ENCODE results near the gene SFMBT1. TPM values are rescaled to one million over a fixed set of nuclear protein-coding genes. Genes with fewer than 3 reads are reported as not detected.

SFMBT1 gene
- polyA plus RNA-seq, 1 of the 3 experiments (the other 2 are of a cell fraction), result 0.72 TPM

DNA sequence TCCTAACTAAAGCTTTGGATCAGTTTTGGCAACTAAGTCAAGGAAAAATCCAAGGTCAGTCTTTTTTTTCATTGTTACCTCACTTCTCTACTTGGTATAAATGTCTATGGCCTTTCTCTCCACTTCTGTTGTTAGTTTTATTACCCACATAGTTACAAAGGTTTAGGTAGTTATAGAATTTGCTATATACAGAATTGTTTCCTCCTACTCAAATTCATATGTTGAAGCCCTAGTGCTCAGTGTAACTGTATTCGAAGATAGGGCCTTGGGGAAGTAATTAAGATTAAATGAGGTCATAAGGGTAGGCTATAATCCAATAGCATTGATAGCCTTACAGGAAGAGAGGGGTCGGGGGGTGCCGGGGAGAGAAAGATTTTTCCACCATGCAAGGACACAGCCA lies 128.8 kb downstream of the SFMBT1 start:
- ChIA-PET CTCF (interaction anchor here (1.7 kb wide), 1 partner anchor 10 kb away, joined by 5 read pairs; no protein-coding TSS in a partner anchor), POLR2A (no interaction called here)
- H3K9me3 ChIP-seq, result no peaks in the 10 kb centered on the region
- H3K9me2 ChIP-seq, result no peaks in the 10 kb centered on the region
- no peak overlapping the region for H3K4me3 ChIP-seq (ENCODE audit: low read depth in 2 of 2, low read length in 1 of 2)
- H3K27me3 ChIP-seq (ENCODE audit: insufficient read depth), result no peaks in the 10 kb centered on the region
- no peak overlapping the region for H3K4me2 ChIP-seq
- H3K79me2 ChIP-seq (ENCODE audit: insufficient read depth), result no peaks in the 10 kb centered on the region
- no peak for DNase-seq
- TF ChIP-seq ELF1 (IDR thresholded peaks at IDR 0.05), result no peak
- no peak for TF ChIP-seq NFIC (IDR thresholded peaks at IDR 0.05; ENCODE audit: borderline replicate concordance)
- TF ChIP-seq, protein P1, sequence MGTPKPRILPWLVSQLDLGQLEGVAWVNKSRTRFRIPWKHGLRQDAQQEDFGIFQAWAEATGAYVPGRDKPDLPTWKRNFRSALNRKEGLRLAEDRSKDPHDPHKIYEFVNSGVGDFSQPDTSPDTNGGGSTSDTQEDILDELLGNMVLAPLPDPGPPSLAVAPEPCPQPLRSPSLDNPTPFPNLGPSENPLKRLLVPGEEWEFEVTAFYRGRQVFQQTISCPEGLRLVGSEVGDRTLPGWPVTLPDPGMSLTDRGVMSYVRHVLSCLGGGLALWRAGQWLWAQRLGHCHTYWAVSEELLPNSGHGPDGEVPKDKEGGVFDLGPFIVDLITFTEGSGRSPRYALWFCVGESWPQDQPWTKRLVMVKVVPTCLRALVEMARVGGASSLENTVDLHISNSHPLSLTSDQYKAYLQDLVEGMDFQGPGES (IDR thresholded peaks at IDR 0.05; ENCODE audit: low read depth, low read length), result no peak
- TF ChIP-seq FOXJ3 (CRISPR knock-in tag; IDR thresholded peaks at IDR 0.05), result no peak
- TF ChIP-seq, protein P2, sequence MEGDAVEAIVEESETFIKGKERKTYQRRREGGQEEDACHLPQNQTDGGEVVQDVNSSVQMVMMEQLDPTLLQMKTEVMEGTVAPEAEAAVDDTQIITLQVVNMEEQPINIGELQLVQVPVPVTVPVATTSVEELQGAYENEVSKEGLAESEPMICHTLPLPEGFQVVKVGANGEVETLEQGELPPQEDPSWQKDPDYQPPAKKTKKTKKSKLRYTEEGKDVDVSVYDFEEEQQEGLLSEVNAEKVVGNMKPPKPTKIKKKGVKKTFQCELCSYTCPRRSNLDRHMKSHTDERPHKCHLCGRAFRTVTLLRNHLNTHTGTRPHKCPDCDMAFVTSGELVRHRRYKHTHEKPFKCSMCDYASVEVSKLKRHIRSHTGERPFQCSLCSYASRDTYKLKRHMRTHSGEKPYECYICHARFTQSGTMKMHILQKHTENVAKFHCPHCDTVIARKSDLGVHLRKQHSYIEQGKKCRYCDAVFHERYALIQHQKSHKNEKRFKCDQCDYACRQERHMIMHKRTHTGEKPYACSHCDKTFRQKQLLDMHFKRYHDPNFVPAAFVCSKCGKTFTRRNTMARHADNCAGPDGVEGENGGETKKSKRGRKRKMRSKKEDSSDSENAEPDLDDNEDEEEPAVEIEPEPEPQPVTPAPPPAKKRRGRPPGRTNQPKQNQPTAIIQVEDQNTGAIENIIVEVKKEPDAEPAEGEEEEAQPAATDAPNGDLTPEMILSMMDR (IDR thresholded peaks at IDR 0.05), result no peak
- TF ChIP-seq FOSL2 (IDR thresholded peaks at IDR 0.05; ENCODE audit: borderline replicate concordance, low read depth), result no peak
- TF ChIP-seq NRF1 (IDR thresholded peaks at IDR 0.05; ENCODE audit: low read depth, low read length), result no peak
- no peak for TF ChIP-seq EZH2phosphoT487 (IDR thresholded peaks at IDR 0.05; ENCODE audit: borderline replicate concordance, low read depth)
- TF ChIP-seq, protein P3, sequence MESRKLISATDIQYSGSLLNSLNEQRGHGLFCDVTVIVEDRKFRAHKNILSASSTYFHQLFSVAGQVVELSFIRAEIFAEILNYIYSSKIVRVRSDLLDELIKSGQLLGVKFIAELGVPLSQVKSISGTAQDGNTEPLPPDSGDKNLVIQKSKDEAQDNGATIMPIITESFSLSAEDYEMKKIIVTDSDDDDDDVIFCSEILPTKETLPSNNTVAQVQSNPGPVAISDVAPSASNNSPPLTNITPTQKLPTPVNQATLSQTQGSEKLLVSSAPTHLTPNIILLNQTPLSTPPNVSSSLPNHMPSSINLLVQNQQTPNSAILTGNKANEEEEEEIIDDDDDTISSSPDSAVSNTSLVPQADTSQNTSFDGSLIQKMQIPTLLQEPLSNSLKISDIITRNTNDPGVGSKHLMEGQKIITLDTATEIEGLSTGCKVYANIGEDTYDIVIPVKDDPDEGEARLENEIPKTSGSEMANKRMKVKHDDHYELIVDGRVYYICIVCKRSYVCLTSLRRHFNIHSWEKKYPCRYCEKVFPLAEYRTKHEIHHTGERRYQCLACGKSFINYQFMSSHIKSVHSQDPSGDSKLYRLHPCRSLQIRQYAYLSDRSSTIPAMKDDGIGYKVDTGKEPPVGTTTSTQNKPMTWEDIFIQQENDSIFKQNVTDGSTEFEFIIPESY (IDR thresholded peaks at IDR 0.05; ENCODE audit: borderline replicate concordance, low read depth), result no peak
- TF ChIP-seq, protein P4, sequence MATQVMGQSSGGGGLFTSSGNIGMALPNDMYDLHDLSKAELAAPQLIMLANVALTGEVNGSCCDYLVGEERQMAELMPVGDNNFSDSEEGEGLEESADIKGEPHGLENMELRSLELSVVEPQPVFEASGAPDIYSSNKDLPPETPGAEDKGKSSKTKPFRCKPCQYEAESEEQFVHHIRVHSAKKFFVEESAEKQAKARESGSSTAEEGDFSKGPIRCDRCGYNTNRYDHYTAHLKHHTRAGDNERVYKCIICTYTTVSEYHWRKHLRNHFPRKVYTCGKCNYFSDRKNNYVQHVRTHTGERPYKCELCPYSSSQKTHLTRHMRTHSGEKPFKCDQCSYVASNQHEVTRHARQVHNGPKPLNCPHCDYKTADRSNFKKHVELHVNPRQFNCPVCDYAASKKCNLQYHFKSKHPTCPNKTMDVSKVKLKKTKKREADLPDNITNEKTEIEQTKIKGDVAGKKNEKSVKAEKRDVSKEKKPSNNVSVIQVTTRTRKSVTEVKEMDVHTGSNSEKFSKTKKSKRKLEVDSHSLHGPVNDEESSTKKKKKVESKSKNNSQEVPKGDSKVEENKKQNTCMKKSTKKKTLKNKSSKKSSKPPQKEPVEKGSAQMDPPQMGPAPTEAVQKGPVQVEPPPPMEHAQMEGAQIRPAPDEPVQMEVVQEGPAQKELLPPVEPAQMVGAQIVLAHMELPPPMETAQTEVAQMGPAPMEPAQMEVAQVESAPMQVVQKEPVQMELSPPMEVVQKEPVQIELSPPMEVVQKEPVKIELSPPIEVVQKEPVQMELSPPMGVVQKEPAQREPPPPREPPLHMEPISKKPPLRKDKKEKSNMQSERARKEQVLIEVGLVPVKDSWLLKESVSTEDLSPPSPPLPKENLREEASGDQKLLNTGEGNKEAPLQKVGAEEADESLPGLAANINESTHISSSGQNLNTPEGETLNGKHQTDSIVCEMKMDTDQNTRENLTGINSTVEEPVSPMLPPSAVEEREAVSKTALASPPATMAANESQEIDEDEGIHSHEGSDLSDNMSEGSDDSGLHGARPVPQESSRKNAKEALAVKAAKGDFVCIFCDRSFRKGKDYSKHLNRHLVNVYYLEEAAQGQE (IDR thresholded peaks at IDR 0.05; ENCODE audit: low read depth, low read length), result no peak
- TF ChIP-seq RXRA (IDR thresholded peaks at IDR 0.05; ENCODE audit: borderline replicate concordance, low read depth), result no peak
- no peak for TF ChIP-seq TAF1 (IDR thresholded peaks at IDR 0.05; ENCODE audit: borderline replicate concordance, low read depth, low read length)
- TF ChIP-seq EP300 (IDR thresholded peaks at IDR 0.05; ENCODE audit: borderline replicate concordance in 1 of 2, low read depth in 1 of 2, low read length in 1 of 2), result no peak
- TF ChIP-seq FOXM1 (IDR thresholded peaks at IDR 0.05; ENCODE audit: low read depth), result no peak
- no peak for TF ChIP-seq TCF12 (IDR thresholded peaks at IDR 0.05)
- TF ChIP-seq, protein P5, sequence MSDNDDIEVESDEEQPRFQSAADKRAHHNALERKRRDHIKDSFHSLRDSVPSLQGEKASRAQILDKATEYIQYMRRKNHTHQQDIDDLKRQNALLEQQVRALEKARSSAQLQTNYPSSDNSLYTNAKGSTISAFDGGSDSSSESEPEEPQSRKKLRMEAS (IDR thresholded peaks at IDR 0.05; ENCODE audit: low read depth), result no peak
- no peak overlapping the region for H3K27ac ChIP-seq (ENCODE audit: low read depth in 2 of 2, low read length in 1 of 2)
- no peak overlapping the region for H3K9ac ChIP-seq
- no peaks in the 10 kb centered on the region for H3K36me3 ChIP-seq (replicated peaks in 1 of 2; ENCODE audit: control insufficient read depth in 1 of 2, insufficient read depth in 2 of 2, low read length in 1 of 2)
- no peak overlapping the region for H2AFZ ChIP-seq (ENCODE audit: low read depth)
- peaks cover 0 to 10% of the 10 kb centered on the region in 2 experiments; a peak in 2 of 4 replicates for H3K4me1 ChIP-seq (ENCODE audit: control insufficient read depth in 1 of 2, insufficient read depth in 2 of 2, low read depth in 1 of 2, low read length in 1 of 2)
- H4K20me1 ChIP-seq (ENCODE audit: insufficient read depth), result no peaks in the 10 kb centered on the region
- no peaks in the 10 kb centered on the region for H3F3A ChIP-seq (replicated peaks; ENCODE audit: insufficient read depth)
- 65% methylated on average over 3 of the region's 3 CpGs for WGBS (ENCODE audit: low lambda C conversion rate)
